DMS114 treated with DMSO at 0.1 percent for 48 hours (cell line): Measurements from ENCODE around the gene RBM19.

Experiments
- DNase-seq: peaks from one replicate; lab custom pipeline; 2025; ENCODE audit not compliant: unreplicated experiment; lab: John Stamatoyannopoulos, UW

Gene RBM19

GRCh38 chr12:113792450-113792849 lies 173.7 kb downstream of the RBM19 start:
- DNase-seq = no peak

- DNase-seq = no peak
Measured at GRCh38 chr12:113788020-113788856, 177.9 kb downstream of the RBM19 start.

- DNase-seq = no peak
Measured at GRCh38 chr12:113786107-113786506, 180.0 kb downstream of the RBM19 start.

- no peak for DNase-seq
Measured at GRCh38 chr12:113783811-113784210, 182.3 kb downstream of the RBM19 start.

- no peak for DNase-seq
Measured at GRCh38 chr12:113782873-113783272, 183.3 kb downstream of the RBM19 start.

- no peak for DNase-seq
Measured at GRCh38 chr12:113781415-113782198, 184.5 kb downstream of the RBM19 start.

GRCh38 chr12:113779774-113780173 lies 186.4 kb downstream of the RBM19 start:
- DNase-seq = no peak

GRCh38 chr12:113778432-113779132 lies 187.5 kb downstream of the RBM19 start:
- no peak for DNase-seq

- DNase-seq = no peak
Measured at GRCh38 chr12:113777751-113778150, 188.4 kb downstream of the RBM19 start.

- no peak for DNase-seq
Measured at GRCh38 chr12:113776536-113776935, 189.6 kb downstream of the RBM19 start.

- no peak for DNase-seq
Measured at GRCh38 chr12:113774526-113774925, 191.6 kb downstream of the RBM19 start.

GRCh38 chr12:113772505-113773030 lies 193.6 kb downstream of the RBM19 start:
- DNase-seq = no peak

- DNase-seq = no peak
Measured at GRCh38 chr12:113770389-113770865, 195.7 kb downstream of the RBM19 start.

- no peak for DNase-seq
Measured at GRCh38 chr12:113769305-113769704, 196.8 kb downstream of the RBM19 start.

- DNase-seq = no peak
Measured at GRCh38 chr12:113768850-113769249, 197.3 kb downstream of the RBM19 start.

GRCh38 chr12:113766879-113767878 lies 198.9 kb downstream of the RBM19 start:
- no peak for DNase-seq
